ENCODE results near the gene GRM1. TPM values are rescaled to one million over a fixed set of nuclear protein-coding genes. Genes with fewer than 3 reads are reported as not detected.

Gene GRM1
- total and polyA plus RNA-seq, 9 donors, result 0.02 to 0.24 (median 0.10) TPM

DNA sequence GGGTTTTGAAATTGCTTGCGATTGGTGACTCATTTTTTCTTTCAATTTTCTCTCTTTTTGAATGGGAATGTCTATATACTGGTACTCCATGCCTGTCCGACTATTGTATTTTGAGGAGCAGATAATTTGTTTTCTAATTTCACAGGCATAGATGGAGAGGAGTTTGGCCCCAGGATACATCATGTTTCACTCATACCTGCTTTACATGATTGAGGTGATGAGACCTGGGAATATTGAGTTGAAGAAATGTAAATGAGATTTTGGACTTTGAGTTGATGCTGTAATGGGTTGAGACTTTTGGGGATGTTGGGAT lies 261.7 kb downstream of the GRM1 start:
- Histone ChIP-seq H3K36me3 (no peaks in the 10 kb centered on the region), H3K4me3 (no peak overlapping the region), H3K4me1 (ENCODE audit: insufficient read depth) (no peaks in the 10 kb centered on the region), H3K27me3 (no peaks in the 10 kb centered on the region), H3K9me3 (no peaks in the 10 kb centered on the region), H3K27ac (no peak overlapping the region)
- no peak for DNase-seq
- intact Hi-C loops (cut with DNase I), result no loop called here
- TF ChIP-seq, protein P1, sequence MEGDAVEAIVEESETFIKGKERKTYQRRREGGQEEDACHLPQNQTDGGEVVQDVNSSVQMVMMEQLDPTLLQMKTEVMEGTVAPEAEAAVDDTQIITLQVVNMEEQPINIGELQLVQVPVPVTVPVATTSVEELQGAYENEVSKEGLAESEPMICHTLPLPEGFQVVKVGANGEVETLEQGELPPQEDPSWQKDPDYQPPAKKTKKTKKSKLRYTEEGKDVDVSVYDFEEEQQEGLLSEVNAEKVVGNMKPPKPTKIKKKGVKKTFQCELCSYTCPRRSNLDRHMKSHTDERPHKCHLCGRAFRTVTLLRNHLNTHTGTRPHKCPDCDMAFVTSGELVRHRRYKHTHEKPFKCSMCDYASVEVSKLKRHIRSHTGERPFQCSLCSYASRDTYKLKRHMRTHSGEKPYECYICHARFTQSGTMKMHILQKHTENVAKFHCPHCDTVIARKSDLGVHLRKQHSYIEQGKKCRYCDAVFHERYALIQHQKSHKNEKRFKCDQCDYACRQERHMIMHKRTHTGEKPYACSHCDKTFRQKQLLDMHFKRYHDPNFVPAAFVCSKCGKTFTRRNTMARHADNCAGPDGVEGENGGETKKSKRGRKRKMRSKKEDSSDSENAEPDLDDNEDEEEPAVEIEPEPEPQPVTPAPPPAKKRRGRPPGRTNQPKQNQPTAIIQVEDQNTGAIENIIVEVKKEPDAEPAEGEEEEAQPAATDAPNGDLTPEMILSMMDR (IDR thresholded peaks at IDR 0.05), result no peak
- TF ChIP-seq EP300 (IDR thresholded peaks at IDR 0.05) (no peak), POLR2A (IDR thresholded peaks at IDR 0.05) (no peak)
- WGBS, 3 donors, result 82 to 89% (median 89%) methylated on average over 2 of the region's 2 CpGs

DNA sequence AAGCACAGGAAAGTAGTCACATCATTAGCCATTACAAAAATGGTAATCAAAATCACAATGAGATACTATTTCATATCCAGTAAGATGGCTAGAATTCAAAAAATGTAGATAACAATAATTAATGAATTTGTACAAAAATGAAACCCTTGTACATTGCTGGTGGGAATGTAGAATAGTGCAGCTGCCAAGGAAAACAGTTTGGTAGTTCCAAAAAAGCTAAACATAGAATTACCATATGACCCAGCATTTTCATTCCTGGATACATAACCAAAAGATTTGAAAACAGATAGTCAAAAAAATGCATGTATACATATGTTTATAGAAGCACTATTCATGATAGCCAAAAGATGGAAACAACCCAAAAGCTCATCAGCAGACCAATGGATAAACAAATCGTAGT lies 263.6 kb downstream of the GRM1 start:
- no peak for DNase-seq
- WGBS, 3 donors, result 67 to 75% (median 73%) methylated on average over 1 of the region's 1 CpG
- H3K4me1 ChIP-seq (ENCODE audit: insufficient read depth), result no peaks in the 10 kb centered on the region
- H3K36me3 ChIP-seq, result no peaks in the 10 kb centered on the region
- intact Hi-C loops (cut with DNase I), result no loop called here
- no peaks in the 10 kb centered on the region for H3K27me3 ChIP-seq
- no peak for TF ChIP-seq EP300 (IDR thresholded peaks at IDR 0.05)
- TF ChIP-seq, protein P1 (IDR thresholded peaks at IDR 0.05), result no peak
- no peak for TF ChIP-seq POLR2A (IDR thresholded peaks at IDR 0.05)
- no peak overlapping the region for H3K4me3 ChIP-seq
- no peaks in the 10 kb centered on the region for H3K9me3 ChIP-seq
- no peak overlapping the region for H3K27ac ChIP-seq

DNA sequence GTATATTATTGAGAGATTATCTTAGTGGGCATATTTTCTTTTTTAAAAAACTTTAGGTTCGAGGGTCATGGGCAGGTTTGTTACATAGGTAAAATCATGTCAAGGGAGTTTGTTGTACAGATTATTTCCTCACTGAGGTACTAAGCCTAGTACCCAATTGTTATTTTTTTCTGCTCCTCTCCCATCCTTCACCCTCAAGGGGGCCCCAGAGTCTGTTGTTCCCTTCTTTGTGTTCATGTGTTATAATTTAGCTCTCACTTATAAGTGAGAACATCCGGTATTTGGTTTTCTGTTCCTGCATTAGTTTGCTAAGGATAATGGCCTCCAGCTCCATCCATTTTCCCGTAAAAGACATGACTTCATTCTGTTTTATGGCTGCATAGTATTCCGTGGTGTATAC lies 266.8 kb downstream of the GRM1 start:
- Histone ChIP-seq H3K36me3 (no peaks in the 10 kb centered on the region), H3K4me3 (no peak overlapping the region), H3K27me3 (no peaks in the 10 kb centered on the region), H3K9me3 (no peaks in the 10 kb centered on the region), H3K4me1 (ENCODE audit: insufficient read depth) (no peaks in the 10 kb centered on the region), H3K27ac (no peak overlapping the region)
- no peak for DNase-seq
- TF ChIP-seq, protein P1 (IDR thresholded peaks at IDR 0.05), result no peak
- TF ChIP-seq POLR2A (IDR thresholded peaks at IDR 0.05) (no peak), EP300 (IDR thresholded peaks at IDR 0.05) (no peak)
- intact Hi-C loops (cut with DNase I), result no loop called here
- WGBS, 3 donors, result 78 to 91% (median 91%) methylated on average over 4 of the region's 4 CpGs

DNA sequence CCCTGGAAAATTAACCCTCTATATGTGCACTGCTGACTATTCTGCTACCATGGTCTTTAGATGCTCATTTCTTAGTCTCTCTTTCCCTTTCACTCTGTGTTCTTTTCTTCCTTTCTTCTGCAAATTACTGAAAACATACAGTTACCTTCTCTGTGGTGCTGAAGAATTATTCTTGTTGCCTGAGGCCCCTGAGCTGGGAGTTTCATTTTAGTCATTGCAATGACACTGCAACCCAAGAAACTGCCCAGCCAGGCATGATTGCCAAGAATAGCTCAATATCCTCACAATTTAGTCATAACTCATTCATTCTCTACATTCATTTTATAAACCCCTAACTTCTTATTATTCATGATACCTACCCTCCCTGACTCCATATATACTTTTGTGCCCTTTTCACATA lies 269.0 kb downstream of the GRM1 start:
- intact Hi-C loops (cut with DNase I), result no loop called here
- no peak for DNase-seq
- no peak overlapping the region for H3K4me3 ChIP-seq
- no peak for TF ChIP-seq EP300 (IDR thresholded peaks at IDR 0.05)
- TF ChIP-seq POLR2A (IDR thresholded peaks at IDR 0.05), result no peak
- TF ChIP-seq, protein P1 (IDR thresholded peaks at IDR 0.05), result no peak
- no peaks in the 10 kb centered on the region for H3K9me3 ChIP-seq
- H3K4me1 ChIP-seq (ENCODE audit: insufficient read depth), result no peaks in the 10 kb centered on the region
- H3K27me3 ChIP-seq, result no peaks in the 10 kb centered on the region
- no peak overlapping the region for H3K27ac ChIP-seq
- H3K36me3 ChIP-seq, result no peaks in the 10 kb centered on the region

DNA sequence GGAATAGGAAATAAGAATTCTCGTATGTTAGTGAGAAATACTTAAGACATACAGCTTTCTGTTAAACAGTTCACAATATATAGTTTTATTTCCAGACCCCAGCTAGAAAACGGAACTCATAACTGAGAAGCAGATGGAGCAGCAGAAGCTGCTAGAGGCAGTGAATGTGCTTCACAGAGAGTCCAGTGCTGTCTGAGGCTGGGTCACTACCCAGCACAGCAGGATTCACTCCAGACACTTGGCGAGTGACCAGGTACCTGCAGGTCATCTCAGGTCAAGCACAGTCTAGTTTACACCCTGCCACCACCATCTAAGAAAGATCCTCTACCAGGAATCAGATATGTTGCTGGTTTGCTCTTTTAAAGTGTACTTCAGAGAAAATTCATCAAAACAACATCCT lies 271.7 kb downstream of the GRM1 start:
- Histone ChIP-seq H3K4me1 (ENCODE audit: insufficient read depth) (no peaks in the 10 kb centered on the region), H3K4me3 (no peak overlapping the region), H3K36me3 (no peaks in the 10 kb centered on the region), H3K27me3 (no peaks in the 10 kb centered on the region), H3K9me3 (no peaks in the 10 kb centered on the region), H3K27ac (no peak overlapping the region)
- intact Hi-C loops (cut with DNase I), result no loop called here
- TF ChIP-seq, protein P1 (IDR thresholded peaks at IDR 0.05), result no peak
- TF ChIP-seq EP300 (IDR thresholded peaks at IDR 0.05) (no peak), POLR2A (IDR thresholded peaks at IDR 0.05) (no peak)
- no peak for DNase-seq
- 50 to 62% (median 59%) methylated on average over 3 of the region's 3 CpGs for WGBS, 3 donors

Data from ovary (tissue), 9 donors.